GM12878 (cell line): Measurements from ENCODE around the gene BRCA1. TPM values are rescaled to one million over a fixed set of nuclear protein-coding genes. Genes with fewer than 3 reads are reported as not detected.

Source experiments
- ATAC-seq: fragments of 200-7000 bp; cut with Tn5 transposase; 3 replicates; pipeline ENCODE4 v1.9.1; 2020; ENCODE audit warnings: mild to moderate bottlenecking, moderate library complexity
- BruUV-seq: library from RNA; stranded (reverse); fragments of 400-500 nt; replicated peaks from 2 replicates; lab custom pipeline; 2021; lab: Mats Ljungman, UMichigan
- CTCF ChIA-PET: fragments of 300-600 bp; sonication (Branson Sonifier 250); formaldehyde crosslinking; extraction: SDS; loops from one replicate; lab custom pipeline; 2021; ENCODE audit warnings: inconsistent platforms; lab: Yijun Ruan, JAX
- POLR2A ChIA-PET: fragments of 350-600 bp; formaldehyde crosslinking; extraction: SDS; loops from one replicate; lab custom pipeline; 2021; ENCODE audit warnings: inconsistent platforms; lab: Charles Lee
- RAD21 ChIA-PET: fragments of 300-600 bp; sonication (Branson Sonifier 250); formaldehyde crosslinking; loops from one replicate; lab custom pipeline; 2023; ENCODE audit warnings: antibody characterized with exemption; ENCODE audit not compliant: unreplicated experiment; lab: Charles Lee
- SMC1A ChIA-PET: fragments of 300-600 bp; sonication (Branson Sonifier 250); formaldehyde crosslinking; loops from one replicate; lab custom pipeline; 2023; ENCODE audit not compliant: unreplicated experiment, uncharacterized antibody; lab: Charles Lee
- DNase-seq: peaks from one replicate; pipeline ENCODE4 v3.0.0-alpha.2; 2011; ENCODE audit warnings: low read depth, low spot score
- FAIRE-seq: peaks from 3 replicates; lab custom pipeline; 2011; peaks lifted over from hg19 to GRCh38; lab: Jason Lieb, UNC
- H2AFZ ChIP-seq: 2 replicates; pipeline ENCODE4 v1.6.0; 2011; ENCODE audit warnings: low read depth, low read length, control low read depth; ENCODE audit not compliant: control insufficient read depth
- H3K27ac ChIP-seq: 2 replicates; pipeline ENCODE4 v1.5.1; 2011; ENCODE audit warnings: control low read depth; ENCODE audit not compliant: control insufficient read depth, insufficient read depth
- H3K27me3 ChIP-seq, 2 experiments: replicated peaks in 1 of 2; 2 replicates each; pipeline versions ENCODE4 v1.6.0 to v1.6.1; 2011; ENCODE audit warnings: low read length in 1 of 2; ENCODE audit not compliant: control insufficient read depth in 2 of 2, insufficient read depth in 2 of 2
- H3K36me3 ChIP-seq, 2 experiments: 2 replicates each; pipeline ENCODE4 v1.5.1; 2011; ENCODE audit warnings: low read length in 1 of 2; ENCODE audit not compliant: control insufficient read depth in 2 of 2, insufficient read depth in 2 of 2
- H3K4me1 ChIP-seq: 2 replicates; pipeline ENCODE4 v1.6.1; 2011; ENCODE audit warnings: mild to moderate bottlenecking, low read length, moderate library complexity, mixed read lengths; ENCODE audit not compliant: control insufficient read depth, insufficient read depth
- H3K4me2 ChIP-seq: 2 replicates; pipeline ENCODE4 v1.6.0; 2011; ENCODE audit warnings: control low read depth; ENCODE audit not compliant: control insufficient read depth, insufficient read depth
- H3K4me3 ChIP-seq: fragments of 200-600 bp; sonication (generic); 2 replicates; pipeline ENCODE4 v1.5.1; 2016
- H3K79me2 ChIP-seq: 2 replicates; pipeline ENCODE4 v1.6.0; 2011; ENCODE audit warnings: low read length; ENCODE audit not compliant: control insufficient read depth, insufficient read depth
- H3K9ac ChIP-seq: 2 replicates; pipeline ENCODE4 v1.8.0; 2011; ENCODE audit warnings: low read length, control low read depth, mixed read lengths; ENCODE audit not compliant: control insufficient read depth, insufficient read depth
- H3K9me3 ChIP-seq: replicated peaks from 3 replicates; pipeline ENCODE4 v1.5.1; 2011; ENCODE audit warnings: mild to moderate bottlenecking, low read length; ENCODE audit not compliant: control insufficient read depth, insufficient read depth
- H4K20me1 ChIP-seq: 2 replicates; pipeline ENCODE4 v1.6.0; 2011; ENCODE audit not compliant: control insufficient read depth, insufficient read depth
- ATF2 ChIP-seq: IDR thresholded peaks from 2 replicates; pipeline ENCODE4 v1.6.1; 2012; ENCODE audit warnings: low read length, inconsistent platforms
- BMI1 ChIP-seq: fragments of 450-650 bp; IDR thresholded peaks from 2 replicates; pipeline ENCODE4 v1.6.1; 2016; ENCODE audit warnings: mild to moderate bottlenecking, moderate library complexity, borderline replicate concordance
- EP300 ChIP-seq, 2 experiments: fragments of 150-350 bp in 1 of 2; IDR thresholded peaks; 2 replicates each; pipeline ENCODE4 v1.6.1; 2011 to 2012; ENCODE audit warnings: low read depth in 2 of 2, low read length in 2 of 2, borderline replicate concordance in 1 of 2, improper control_type of control experiment in 1 of 2, inconsistent platforms in 1 of 2; ENCODE audit not compliant: control insufficient read depth in 1 of 2
- FOXM1 ChIP-seq: IDR thresholded peaks from 2 replicates; pipeline ENCODE4 v1.6.1; 2012; ENCODE audit warnings: low read depth, mild to moderate bottlenecking, inconsistent platforms, low read length, moderate library complexity
- HDGF ChIP-seq: fragments of 450-650 bp; IDR thresholded peaks from 2 replicates; pipeline ENCODE4 v1.6.1; 2016; ENCODE audit warnings: antibody characterized with exemption
- IKZF1 ChIP-seq: fragments of 450-650 bp; conservative IDR thresholded peaks from 2 replicates; pipeline ENCODE4 v1.6.1; 2017; ENCODE audit warnings: antibody characterized with exemption, mild to moderate bottlenecking
- SUZ12 ChIP-seq: fragments of 200-600 bp; sonication (generic); IDR thresholded peaks from one replicate; pipeline ENCODE4 v1.6.1; 2018; ENCODE audit warnings: antibody characterized with exemption, mild to moderate bottlenecking; ENCODE audit not compliant: unreplicated experiment
- ZBED1 ChIP-seq: IDR thresholded peaks from 2 replicates; pipeline ENCODE4 v1.6.1; 2016; ENCODE audit warnings: borderline replicate concordance
- WGBS: methylation state at CpG from one replicate; pipeline ENCODE4 v1.1.6; 2016; ENCODE audit warnings: low lambda C conversion rate; ENCODE audit not compliant: insufficient replicate concordance, insufficient coverage; ENCODE audit errors: missing lambda C conversion rate; 5-methylcytosine and 5-hydroxymethylcytosine counted together
- in situ Hi-C: fragments of 300-500 bp; cut with MboI; formaldehyde crosslinking; loops from 9 replicates; pipeline ENCODE4 v1.14.3; 2018; ENCODE audit warnings: mixed read lengths
- intact Hi-C: fragments of 100-400 bp; cut with micrococcal nuclease; formaldehyde crosslinking; loops from one replicate; pipeline ENCODE4 v1.14.2; 2022; ENCODE audit not compliant: unreplicated experiment
- polyA plus RNA-seq, 11 experiments: library from polyadenylated mRNA; depleted of rRNA in 4 of 11; unstranded in 6 of 11; stranded (reverse) in 5 of 11; fragments of >200 nt; fragmentation: Nextera tagmentation in 4 of 11; fragmentation: Illumina TruSeq in 1 of 11; extraction: Ambion mirVana in 4 of 11; extraction: Trizol in 1 of 11; gene quantifications; 1 replicate in 1 of 11; 2 replicates in 10 of 11; pipeline versions ENCODE4 v1.2.1 to v1.2.3, GENCODE V29; 2011 to 2016; ENCODE audit warnings: inconsistent platforms in 2 of 11, missing spikeins in 2 of 11, low read depth in 1 of 11
- total RNA-seq, 4 experiments: library from RNA; depleted of rRNA in 3 of 4; stranded (reverse); fragments of >200 nt in 3 of 4; fragmentation: Illumina TruSeq in 1 of 4; extraction: Trizol in 1 of 4; gene quantifications; 2 replicates each; pipeline versions ENCODE4 v1.2.1 to v1.2.3, GENCODE V29; 2013 to 2021
- TF ChIP-seq, protein P1 (sequence below): fragments of 450-650 bp; IDR thresholded peaks from 2 replicates; pipeline ENCODE4 v1.6.1; 2017; ENCODE audit warnings: antibody characterized with exemption, mild to moderate bottlenecking, moderate library complexity

Gene BRCA1
- total and polyA plus RNA-seq, 10 of the 15 experiments (the other 5 are each of a cell fraction or from before 2014, with no cell fraction given), result 16.8 to 71.2 (median 44.2) TPM

DNA sequence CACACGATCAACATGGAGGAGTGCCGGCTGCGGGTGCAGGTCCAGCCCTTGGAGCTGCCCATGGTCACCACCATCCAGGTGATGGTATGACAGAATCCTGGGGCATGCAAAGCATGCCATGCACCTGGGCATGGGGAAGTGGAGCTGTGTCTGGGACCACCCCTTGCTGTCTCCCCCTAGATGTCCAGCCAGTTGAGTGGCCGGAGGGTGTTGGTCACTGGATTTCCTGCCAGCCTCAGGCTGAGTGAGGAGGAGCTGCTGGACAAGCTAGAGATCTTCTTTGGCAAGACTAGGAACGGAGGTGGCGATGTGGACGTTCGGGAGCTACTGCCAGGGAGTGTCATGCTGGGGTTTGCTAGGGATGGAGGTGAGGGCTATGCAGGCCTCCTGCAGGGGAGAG, 111.9 kb downstream of the BRCA1 start:
- no peak overlapping the region for H3K4me2 ChIP-seq
- ATAC-seq (no peak), FAIRE-seq (no peak), DNase-seq (no peak)
- no peak overlapping the region for H3K4me3 ChIP-seq
- H3K4me1 ChIP-seq, result peaks cover 8% of the 10 kb centered on the region
- no peak overlapping the region for H2AFZ ChIP-seq
- RAD21 ChIA-PET, result no interaction called here
- in situ Hi-C loops, result loop anchor here (5.0 kb wide), 1 partner anchor 324 kb away; no protein-coding TSS in a partner anchor
- SMC1A ChIA-PET, result interaction anchor here (0.7 kb wide), 1 partner anchor 11 kb away, joined by 3 read pairs; no protein-coding TSS in a partner anchor
- CTCF ChIA-PET, result no interaction called here
- no peak overlapping the region for H3K9ac ChIP-seq
- peaks cover 14% of the 10 kb centered on the region for H3K79me2 ChIP-seq
- H3K36me3 ChIP-seq, result peaks cover 8 to 21% of the 10 kb centered on the region in 2 experiments
- no TSS peak for BruUV-seq
- POLR2A ChIA-PET, result interaction anchor here (1.2 kb wide), 1 partner anchor 15 kb away, joined by 4 read pairs; the partner anchor contains the start of gene RPL27
- no peaks in the 10 kb centered on the region for H3K27me3 ChIP-seq
- intact Hi-C loops, result no loop called here
- 95% methylated on average over 8 of the region's 8 CpGs for WGBS
- H4K20me1 ChIP-seq, result no peaks in the 10 kb centered on the region
- TF ChIP-seq EP300 (IDR thresholded peaks at IDR 0.05; ENCODE audit: borderline replicate concordance in 1 of 2, control insufficient read depth in 1 of 2, low read depth in 2 of 2, low read length in 2 of 2), result no peak
- no peak for TF ChIP-seq HDGF
- no peak for TF ChIP-seq FOXM1
- TF ChIP-seq ATF2, result no peak
- TF ChIP-seq ZBED1, result no peak
- TF ChIP-seq BMI1, result no peak
- TF ChIP-seq, protein P1, sequence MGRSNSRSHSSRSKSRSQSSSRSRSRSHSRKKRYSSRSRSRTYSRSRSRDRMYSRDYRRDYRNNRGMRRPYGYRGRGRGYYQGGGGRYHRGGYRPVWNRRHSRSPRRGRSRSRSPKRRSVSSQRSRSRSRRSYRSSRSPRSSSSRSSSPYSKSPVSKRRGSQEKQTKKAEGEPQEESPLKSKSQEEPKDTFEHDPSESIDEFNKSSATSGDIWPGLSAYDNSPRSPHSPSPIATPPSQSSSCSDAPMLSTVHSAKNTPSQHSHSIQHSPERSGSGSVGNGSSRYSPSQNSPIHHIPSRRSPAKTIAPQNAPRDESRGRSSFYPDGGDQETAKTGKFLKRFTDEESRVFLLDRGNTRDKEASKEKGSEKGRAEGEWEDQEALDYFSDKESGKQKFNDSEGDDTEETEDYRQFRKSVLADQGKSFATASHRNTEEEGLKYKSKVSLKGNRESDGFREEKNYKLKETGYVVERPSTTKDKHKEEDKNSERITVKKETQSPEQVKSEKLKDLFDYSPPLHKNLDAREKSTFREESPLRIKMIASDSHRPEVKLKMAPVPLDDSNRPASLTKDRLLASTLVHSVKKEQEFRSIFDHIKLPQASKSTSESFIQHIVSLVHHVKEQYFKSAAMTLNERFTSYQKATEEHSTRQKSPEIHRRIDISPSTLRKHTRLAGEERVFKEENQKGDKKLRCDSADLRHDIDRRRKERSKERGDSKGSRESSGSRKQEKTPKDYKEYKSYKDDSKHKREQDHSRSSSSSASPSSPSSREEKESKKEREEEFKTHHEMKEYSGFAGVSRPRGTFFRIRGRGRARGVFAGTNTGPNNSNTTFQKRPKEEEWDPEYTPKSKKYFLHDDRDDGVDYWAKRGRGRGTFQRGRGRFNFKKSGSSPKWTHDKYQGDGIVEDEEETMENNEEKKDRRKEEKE, result no peak
- no peak for TF ChIP-seq IKZF1
- TF ChIP-seq SUZ12, result no peak
- no peak overlapping the region for H3K27ac ChIP-seq
- no peaks in the 10 kb centered on the region for H3K9me3 ChIP-seq
